Measurements from ENCODE around the gene CFAP47.

Gene CFAP47

GRCh38 chrX:36116222-36116621 lies 196.7 kb downstream of the CFAP47 start:
- no peak for TF ChIP-seq SPI1 (IDR thresholded peaks at IDR 0.05; ENCODE audit: borderline replicate concordance, low read depth)
- TF ChIP-seq GABPA (IDR thresholded peaks at IDR 0.05; ENCODE audit: low read depth): no peak
- no peak for TF ChIP-seq CTCF (IDR thresholded peaks at IDR 0.05; ENCODE audit: insufficient read depth, low read length)
- no peak for TF ChIP-seq REST (IDR thresholded peaks at IDR 0.05; ENCODE audit: insufficient replicate concordance, low read depth)
- TF ChIP-seq POLR2AphosphoS5 (IDR thresholded peaks at IDR 0.05; ENCODE audit: low read depth): no peak
- DNase-seq (ENCODE audit: low read depth in 1 of 2, low spot score in 1 of 2): no peak
- H3K27me3 ChIP-seq (ENCODE audit: insufficient read depth, poor library complexity, severe bottlenecking): no peaks in the 10 kb centered on the region

GRCh38 chrX:36159254-36159653 lies 239.7 kb downstream of the CFAP47 start:
- Histone ChIP-seq H3K27ac (replicated peaks) (no peak overlapping the region), H3K4me3 (replicated peaks; ENCODE audit: insufficient read depth, low read length) (no peak overlapping the region), H3K27me3 (ENCODE audit: insufficient read depth, poor library complexity, severe bottlenecking) (no peaks in the 10 kb centered on the region)
- DNase-seq (ENCODE audit: low read depth in 1 of 2, low spot score in 1 of 2): no peak
- no peak for TF ChIP-seq POLR2AphosphoS5 (IDR thresholded peaks at IDR 0.05; ENCODE audit: low read depth)
- TF ChIP-seq GABPA (IDR thresholded peaks at IDR 0.05; ENCODE audit: low read depth): no peak
- no peak for TF ChIP-seq REST (IDR thresholded peaks at IDR 0.05; ENCODE audit: insufficient replicate concordance, low read depth)
- no peak for TF ChIP-seq CTCF (IDR thresholded peaks at IDR 0.05; ENCODE audit: insufficient read depth, low read length)
- no peak for TF ChIP-seq SPI1 (IDR thresholded peaks at IDR 0.05; ENCODE audit: borderline replicate concordance, low read depth)

More at GRCh38 chrX:36116222-36116621, 196.7 kb downstream of the CFAP47 start:
- H3K27ac ChIP-seq (replicated peaks): no peak overlapping the region
- H3K4me3 ChIP-seq (replicated peaks; ENCODE audit: insufficient read depth, low read length): no peak overlapping the region

GRCh38 chrX:36160081-36160480 lies 240.5 kb downstream of the CFAP47 start:
- Histone ChIP-seq H3K27ac (replicated peaks) (no peak overlapping the region), H3K4me3 (replicated peaks; ENCODE audit: insufficient read depth, low read length) (no peak overlapping the region), H3K27me3 (ENCODE audit: insufficient read depth, poor library complexity, severe bottlenecking) (no peaks in the 10 kb centered on the region)
- DNase-seq (ENCODE audit: low read depth in 1 of 2, low spot score in 1 of 2): no peak
- TF ChIP-seq REST (IDR thresholded peaks at IDR 0.05; ENCODE audit: insufficient replicate concordance, low read depth): no peak
- TF ChIP-seq SPI1 (IDR thresholded peaks at IDR 0.05; ENCODE audit: borderline replicate concordance, low read depth): no peak
- TF ChIP-seq GABPA (IDR thresholded peaks at IDR 0.05; ENCODE audit: low read depth): no peak
- no peak for TF ChIP-seq CTCF (IDR thresholded peaks at IDR 0.05; ENCODE audit: insufficient read depth, low read length)
- no peak for TF ChIP-seq POLR2AphosphoS5 (IDR thresholded peaks at IDR 0.05; ENCODE audit: low read depth)

All from HL-60 (cell line).